AG09309 (cell line): ENCODE measurements around the gene CYP26C1.
"Not testable (repeated sequence)": the region's sequence is repeated elsewhere in the genome, so short reads cannot be mapped to it uniquely, and the experiment has no call there.

Source experiments
- DNase-seq: peaks from one replicate; pipeline ENCODE4 v3.0.0-alpha.2; 2010; ENCODE audit warnings: low read depth
- H3K4me3 ChIP-seq: 2 replicates; pipeline ENCODE4 v1.5.1; 2011; ENCODE audit warnings: mild to moderate bottlenecking, low read depth, low read length, moderate library complexity; ENCODE audit not compliant: control insufficient read depth
- CTCF ChIP-seq: IDR thresholded peaks from 2 replicates; pipeline ENCODE4 v1.5.1; 2011; ENCODE audit warnings: mild to moderate bottlenecking, low read depth, low read length, inconsistent platforms; ENCODE audit not compliant: insufficient read depth, control insufficient read depth; ENCODE audit errors: missing control alignments

The CYP26C1 gene

GRCh38 chr10:93091960-93092359 lies 31.4 kb downstream of the CYP26C1 start:
- no peak for TF ChIP-seq CTCF
- DNase-seq: no peak
- no peak overlapping the region for H3K4me3 ChIP-seq

GRCh38 chr10:93095225-93095624 lies 34.6 kb downstream of the CYP26C1 start:
- H3K4me3 ChIP-seq: no peak overlapping the region
- DNase-seq: no peak
- no peak for TF ChIP-seq CTCF

GRCh38 chr10:93096901-93097300 lies 36.3 kb downstream of the CYP26C1 start:
- DNase-seq: no peak
- no peak for TF ChIP-seq CTCF

GRCh38 chr10:93097386-93097785 lies 36.8 kb downstream of the CYP26C1 start:
- no peak for DNase-seq
- no peak overlapping the region for H3K4me3 ChIP-seq
- no peak for TF ChIP-seq CTCF

More at GRCh38 chr10:93096901-93097300, 36.3 kb downstream of the CYP26C1 start:
- H3K4me3 ChIP-seq: no peak overlapping the region

GRCh38 chr10:93098816-93099215 lies 38.2 kb downstream of the CYP26C1 start:
- TF ChIP-seq CTCF: no peak
- no peak overlapping the region for H3K4me3 ChIP-seq
- DNase-seq: no peak

GRCh38 chr10:93099670-93100069 lies 39.1 kb downstream of the CYP26C1 start:
- DNase-seq: no peak
- no peak overlapping the region for H3K4me3 ChIP-seq
- no peak for TF ChIP-seq CTCF

- not testable (repeated sequence) for H3K4me3 ChIP-seq, DNase-seq
Measured at GRCh38 chr10:93101148-93101547, 40.5 kb downstream of the CYP26C1 start.
